Trophoblast cell (in vitro differentiated cells and primary cell): ENCODE data around the gene LPIN1.

Experiments
- DNase-seq, 2 donors: peaks; one replicate each; pipeline ENCODE4 v3.0.0-alpha.2; 2016
- H2AFZ ChIP-seq: 2 replicates; pipeline ENCODE4 v1.6.1; 2013; ENCODE audit warnings: low read length, moderate library complexity, mild to moderate bottlenecking; ENCODE audit not compliant: insufficient read depth, poor library complexity
- H2AK5ac ChIP-seq: 2 replicates; pipeline ENCODE4 v1.6.1; 2013; ENCODE audit warnings: mild to moderate bottlenecking, low read length
- H2BK120ac ChIP-seq: 2 replicates; pipeline ENCODE4 v1.6.1; 2013; ENCODE audit warnings: low read length, mild to moderate bottlenecking, moderate library complexity; ENCODE audit not compliant: insufficient read depth, poor library complexity
- H2BK12ac ChIP-seq: 2 replicates; pipeline ENCODE4 v1.6.1; 2013; ENCODE audit warnings: mild to moderate bottlenecking, low read length, moderate library complexity
- H2BK5ac ChIP-seq: 2 replicates; pipeline ENCODE4 v1.6.1; 2013; ENCODE audit warnings: low read length, low read depth, moderate library complexity, mild to moderate bottlenecking; ENCODE audit not compliant: poor library complexity
- H3K14ac ChIP-seq: 2 replicates; pipeline ENCODE4 v1.6.1; 2013; ENCODE audit warnings: mild to moderate bottlenecking, low read length
- H3K18ac ChIP-seq: 2 replicates; pipeline ENCODE4 v1.6.1; 2013; ENCODE audit warnings: mild to moderate bottlenecking, low read length
- H3K23ac ChIP-seq: 2 replicates; pipeline ENCODE4 v1.6.1; 2013; ENCODE audit warnings: low read length
- H3K27ac ChIP-seq: 2 replicates; pipeline ENCODE4 v1.5.1; 2013; ENCODE audit warnings: low read depth, mild to moderate bottlenecking, inconsistent platforms, low read length, moderate library complexity
- H3K27me3 ChIP-seq: 2 replicates; pipeline ENCODE4 v1.6.1; 2013; ENCODE audit warnings: inconsistent platforms, mild to moderate bottlenecking, low read length, moderate library complexity; ENCODE audit not compliant: insufficient read depth
- H3K36me3 ChIP-seq, 2 experiments: 1 replicate in 1 of 2; 2 replicates in 1 of 2; pipeline ENCODE4 v1.6.1; 2013; ENCODE audit warnings: low read length in 2 of 2, mild to moderate bottlenecking in 2 of 2, moderate library complexity in 1 of 2; ENCODE audit not compliant: insufficient read depth in 2 of 2, control insufficient read depth in 1 of 2
- H3K4ac ChIP-seq: 2 replicates; pipeline ENCODE4 v1.6.1; 2013; ENCODE audit warnings: low read depth, mild to moderate bottlenecking, low read length, moderate library complexity
- H3K4me1 ChIP-seq, 2 experiments: 1 replicate in 1 of 2; 2 replicates in 1 of 2; pipeline ENCODE4 v1.6.1; 2013; ENCODE audit warnings: low read length in 2 of 2, mild to moderate bottlenecking in 2 of 2, moderate library complexity in 1 of 2; ENCODE audit not compliant: insufficient read depth in 2 of 2, control insufficient read depth in 1 of 2
- H3K4me2 ChIP-seq: 2 replicates; pipeline ENCODE4 v1.6.1; 2013; ENCODE audit warnings: inconsistent platforms, mild to moderate bottlenecking, low read length, moderate library complexity
- H3K4me3 ChIP-seq: 2 replicates; pipeline ENCODE4 v1.5.1; 2013; ENCODE audit warnings: mild to moderate bottlenecking, low read depth, low read length, inconsistent platforms
- H3K79me1 ChIP-seq: one replicate; pipeline ENCODE4 v1.6.1; 2013; ENCODE audit warnings: low read length
- H3K79me2 ChIP-seq: 2 replicates; pipeline ENCODE4 v1.6.1; 2013; ENCODE audit warnings: low read length, mild to moderate bottlenecking; ENCODE audit not compliant: control insufficient read depth, insufficient read depth, poor library complexity
- H3K9ac ChIP-seq: 2 replicates; pipeline ENCODE4 v1.6.1; 2013; ENCODE audit warnings: mild to moderate bottlenecking, low read length
- H3K9me3 ChIP-seq: 2 replicates; pipeline ENCODE4 v1.6.1; 2013; ENCODE audit warnings: low read depth, mild to moderate bottlenecking, control low read depth, inconsistent platforms, low read length; ENCODE audit not compliant: insufficient read depth
- H4K12ac ChIP-seq: 2 replicates; pipeline ENCODE4 v1.6.1; 2013; ENCODE audit warnings: low read depth, mild to moderate bottlenecking, low read length, moderate library complexity
- H4K8ac ChIP-seq: 2 replicates; pipeline ENCODE4 v1.6.1; 2013; ENCODE audit warnings: low read depth, mild to moderate bottlenecking, low read length, moderate library complexity
- H4K91ac ChIP-seq: one replicate; pipeline ENCODE4 v1.6.1; 2013; ENCODE audit warnings: low read depth, mild to moderate bottlenecking, low read length, moderate library complexity
- WGBS: extraction: QIAGEN DNeasy Blood & Tissue Kit; methylation state at CpG from one replicate; pipeline ENCODE4 v1.1.7; 2013; ENCODE audit warnings: missing lambda C conversion rate; ENCODE audit not compliant: insufficient read length, insufficient coverage; ENCODE audit errors: extremely low coverage; 5-methylcytosine and 5-hydroxymethylcytosine counted together

The LPIN1 gene

DNA sequence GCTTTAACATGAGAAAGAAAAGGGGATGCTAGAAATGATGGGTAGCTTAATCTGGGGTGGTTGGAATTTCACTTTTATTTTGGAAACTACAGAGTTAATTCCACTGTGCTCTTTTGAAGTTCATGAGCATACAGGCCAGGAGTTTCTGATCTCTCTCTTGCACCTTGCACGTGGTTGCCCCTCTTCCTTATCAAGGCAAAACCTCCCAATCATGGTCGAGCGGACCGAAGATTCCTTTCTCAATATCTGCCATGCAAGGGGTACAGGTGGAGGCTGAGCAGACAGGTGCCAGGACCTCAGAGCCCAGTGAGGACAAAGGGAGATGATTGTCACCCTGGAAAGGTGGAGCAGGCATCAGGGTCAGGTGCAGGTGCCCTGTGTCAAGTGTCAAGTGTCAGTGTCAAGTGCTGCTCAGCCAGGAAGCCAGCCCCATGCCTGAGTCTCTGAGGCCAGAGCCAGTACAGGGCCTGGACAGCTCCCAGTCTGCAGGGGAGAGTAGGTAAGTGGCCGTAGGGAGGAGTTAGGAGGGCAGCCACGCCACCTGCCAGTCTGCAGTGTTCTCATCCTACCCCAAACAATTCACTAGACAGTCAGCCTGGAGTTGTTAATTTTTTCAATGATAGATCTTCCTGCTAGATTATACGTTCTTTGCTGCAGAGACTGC is 42.2 kb downstream of the LPIN1 start:
- H2BK12ac ChIP-seq: no peak overlapping the region
- no peak overlapping the region for H3K4ac ChIP-seq
- peaks cover 4% of the 10 kb centered on the region for H3K9me3 ChIP-seq
- H3K79me2 ChIP-seq: no peaks in the 10 kb centered on the region
- no peak overlapping the region for H3K4me3 ChIP-seq
- no peak overlapping the region for H4K91ac ChIP-seq
- no peak overlapping the region for H2BK5ac ChIP-seq
- H3K27me3 ChIP-seq: no peaks in the 10 kb centered on the region
- no CpG with 5 or more reads among the region's 7 CpGs for WGBS
- peaks cover 50 to 59% of the 10 kb centered on the region in 2 experiments for H3K36me3 ChIP-seq
- H2AK5ac ChIP-seq: no peak overlapping the region
- DNase-seq: no peak
- no peak overlapping the region for H3K4me2 ChIP-seq
- H4K8ac ChIP-seq: no peak overlapping the region
- no peaks in the 10 kb centered on the region for H3K4me1 ChIP-seq
- H2AFZ ChIP-seq: no peak overlapping the region
- H2BK120ac ChIP-seq: no peak overlapping the region
- no peak overlapping the region for H3K18ac ChIP-seq
- no peak overlapping the region for H3K9ac ChIP-seq
- no peak overlapping the region for H3K14ac ChIP-seq
- no peak overlapping the region for H4K12ac ChIP-seq
- H3K79me1 ChIP-seq: no peaks in the 10 kb centered on the region
- no peak overlapping the region for H3K23ac ChIP-seq
- H3K27ac ChIP-seq: no peak overlapping the region

- Histone ChIP-seq H3K4me3 (peak overlapping the region; percentile 50), H2BK5ac (no peak overlapping the region), H3K27ac (no peak overlapping the region), H3K18ac (no peak overlapping the region), H4K91ac (no peak overlapping the region), H2BK120ac (no peak overlapping the region), H4K8ac (no peak overlapping the region), H3K14ac (no peak overlapping the region), H3K79me2 (no peaks in the 10 kb centered on the region), H3K9ac (no peak overlapping the region), H3K79me1 (no peaks in the 10 kb centered on the region), H3K9me3 (peaks cover 4% of the 10 kb centered on the region), H3K4ac (no peak overlapping the region), H3K23ac (peak overlapping the region; percentile 76), H3K36me3 (peaks cover 47 to 55% of the 10 kb centered on the region in 2 experiments), H4K12ac (no peak overlapping the region), H2BK12ac (no peak overlapping the region), H3K4me2 (no peak overlapping the region), H2AFZ (no peak overlapping the region), H3K4me1 (no peaks in the 10 kb centered on the region), H3K27me3 (no peaks in the 10 kb centered on the region), H2AK5ac (no peak overlapping the region)
- DNase-seq: no peak
- WGBS: no CpG with 5 or more reads among the region's 13 CpGs
Observed at GRCh38 chr2:11789243-11789642, 42.8 kb downstream of the LPIN1 start.

DNA sequence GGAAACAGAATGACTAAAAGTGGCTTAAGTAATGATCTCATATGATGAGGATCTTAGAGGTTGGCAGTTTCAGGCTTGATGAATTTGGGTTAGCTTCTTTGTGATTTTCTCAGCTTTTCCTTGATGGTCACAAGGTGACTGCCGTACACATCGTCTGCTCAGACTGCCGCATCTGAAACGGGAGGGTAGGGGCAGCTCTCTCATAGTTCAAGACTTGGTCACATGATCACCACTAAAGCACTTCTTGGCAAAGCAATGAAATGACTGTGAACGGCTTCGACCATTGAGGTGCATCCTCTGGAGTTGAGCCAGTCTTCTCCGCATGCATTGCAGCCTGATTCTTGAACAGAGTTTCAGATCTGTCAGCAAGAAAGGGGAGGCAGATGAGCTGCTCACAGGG is 43.8 kb downstream of the LPIN1 start:
- Histone ChIP-seq H4K8ac (no peak overlapping the region), H2BK12ac (no peak overlapping the region), H3K4me1 (no peaks in the 10 kb centered on the region), H2BK120ac (no peak overlapping the region), H3K79me1 (no peaks in the 10 kb centered on the region), H2AK5ac (no peak overlapping the region), H2BK5ac (no peak overlapping the region), H3K9me3 (peaks cover 4% of the 10 kb centered on the region), H3K36me3 (peaks cover 41 to 57% of the 10 kb centered on the region in 2 experiments), H3K79me2 (no peaks in the 10 kb centered on the region), H3K9ac (no peak overlapping the region), H3K4me3 (no peak overlapping the region), H2AFZ (no peak overlapping the region), H3K18ac (no peak overlapping the region), H3K27me3 (no peaks in the 10 kb centered on the region), H4K91ac (no peak overlapping the region), H3K14ac (no peak overlapping the region), H3K23ac (no peak overlapping the region), H3K4me2 (no peak overlapping the region), H3K4ac (no peak overlapping the region), H4K12ac (no peak overlapping the region), H3K27ac (no peak overlapping the region)
- DNase-seq: no peak
- WGBS: no CpG with 5 or more reads among the region's 7 CpGs

DNA sequence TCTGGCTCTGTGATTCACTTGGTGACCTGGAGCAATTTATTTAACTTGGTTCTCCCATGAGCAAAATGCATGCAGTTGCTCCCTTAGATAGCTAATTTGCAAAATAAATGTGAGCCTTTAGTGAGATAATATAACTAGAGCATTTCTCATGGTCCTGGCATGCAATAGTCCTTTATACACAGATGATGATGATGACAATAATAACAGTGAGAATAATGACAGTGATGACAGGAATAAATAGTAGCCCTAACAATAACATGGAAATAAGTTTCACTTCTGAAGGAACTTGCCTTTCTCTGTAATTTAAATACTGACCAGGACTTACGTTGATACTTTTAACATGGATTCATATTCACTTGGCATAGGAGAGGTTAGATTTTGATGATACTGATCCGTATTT is 49.2 kb downstream of the LPIN1 start:
- WGBS: no CpG with 5 or more reads among the region's 2 CpGs

More for the DNA sequence above, 49.2 kb downstream of the LPIN1 start:
- H3K18ac ChIP-seq: no peak overlapping the region
- H3K4me3 ChIP-seq: no peak overlapping the region
- no peak overlapping the region for H2BK12ac ChIP-seq
- H3K4me2 ChIP-seq: no peak overlapping the region
- no peak overlapping the region for H2BK120ac ChIP-seq
- no peak overlapping the region for H4K8ac ChIP-seq
- H3K14ac ChIP-seq: no peak overlapping the region
- H3K79me1 ChIP-seq: no peaks in the 10 kb centered on the region
- H4K91ac ChIP-seq: no peak overlapping the region
- no peak overlapping the region for H3K27ac ChIP-seq
- H3K4ac ChIP-seq: no peak overlapping the region
- no peak overlapping the region for H2AK5ac ChIP-seq
- H3K36me3 ChIP-seq: peaks cover 32 to 55% of the 10 kb centered on the region in 2 experiments
- H3K79me2 ChIP-seq: no peaks in the 10 kb centered on the region
- no peak overlapping the region for H3K23ac ChIP-seq
- no peaks in the 10 kb centered on the region for H3K4me1 ChIP-seq
- H3K9ac ChIP-seq: no peak overlapping the region
- H2BK5ac ChIP-seq: no peak overlapping the region
- no peaks in the 10 kb centered on the region for H3K9me3 ChIP-seq
- DNase-seq: no peak
- H2AFZ ChIP-seq: no peak overlapping the region
- H3K27me3 ChIP-seq: no peaks in the 10 kb centered on the region
- H4K12ac ChIP-seq: no peak overlapping the region
